Measurements from ENCODE around the gene RIPOR1.

GRCh38 chr16:67548265-67549126 is 19.9 kb downstream of the RIPOR1 start:
- TF ChIP-seq CTCF (IDR thresholded peaks at IDR 0.05) (no peak), POLR2A (IDR thresholded peaks at IDR 0.05) (no peak)

Measured in suprapubic skin (tissue), 3 donors.